T-helper 1 cell treated with Interleukin-12 subunit alpha and Interleukin-12 subunit beta and Interleukin-4 antibody, amounts not matched to agents 30 ng/mL and 1 ng/mL, for 36 hours (primary cell): Measurements from ENCODE around the gene MYO1C. TPM values are rescaled to one million over a fixed set of nuclear protein-coding genes. Genes with fewer than 3 reads are reported as not detected.
"Not testable (repeated sequence)": the region's sequence is repeated elsewhere in the genome, so short reads cannot be mapped to it uniquely, and the experiment has no call there.

Experiments
- intact Hi-C: fragments of 100-400 bp; cut with micrococcal nuclease; formaldehyde crosslinking; loops from one replicate; pipeline ENCODE4 v1.15.1; 2024
- total RNA-seq: library from RNA; stranded (reverse); gene quantifications from 2 replicates; pipeline ENCODE4 v1.2.3, GENCODE V29; 2022

The MYO1C gene
- total RNA-seq = 43.3 and 44.1 TPM in 2 replicates

DNA sequence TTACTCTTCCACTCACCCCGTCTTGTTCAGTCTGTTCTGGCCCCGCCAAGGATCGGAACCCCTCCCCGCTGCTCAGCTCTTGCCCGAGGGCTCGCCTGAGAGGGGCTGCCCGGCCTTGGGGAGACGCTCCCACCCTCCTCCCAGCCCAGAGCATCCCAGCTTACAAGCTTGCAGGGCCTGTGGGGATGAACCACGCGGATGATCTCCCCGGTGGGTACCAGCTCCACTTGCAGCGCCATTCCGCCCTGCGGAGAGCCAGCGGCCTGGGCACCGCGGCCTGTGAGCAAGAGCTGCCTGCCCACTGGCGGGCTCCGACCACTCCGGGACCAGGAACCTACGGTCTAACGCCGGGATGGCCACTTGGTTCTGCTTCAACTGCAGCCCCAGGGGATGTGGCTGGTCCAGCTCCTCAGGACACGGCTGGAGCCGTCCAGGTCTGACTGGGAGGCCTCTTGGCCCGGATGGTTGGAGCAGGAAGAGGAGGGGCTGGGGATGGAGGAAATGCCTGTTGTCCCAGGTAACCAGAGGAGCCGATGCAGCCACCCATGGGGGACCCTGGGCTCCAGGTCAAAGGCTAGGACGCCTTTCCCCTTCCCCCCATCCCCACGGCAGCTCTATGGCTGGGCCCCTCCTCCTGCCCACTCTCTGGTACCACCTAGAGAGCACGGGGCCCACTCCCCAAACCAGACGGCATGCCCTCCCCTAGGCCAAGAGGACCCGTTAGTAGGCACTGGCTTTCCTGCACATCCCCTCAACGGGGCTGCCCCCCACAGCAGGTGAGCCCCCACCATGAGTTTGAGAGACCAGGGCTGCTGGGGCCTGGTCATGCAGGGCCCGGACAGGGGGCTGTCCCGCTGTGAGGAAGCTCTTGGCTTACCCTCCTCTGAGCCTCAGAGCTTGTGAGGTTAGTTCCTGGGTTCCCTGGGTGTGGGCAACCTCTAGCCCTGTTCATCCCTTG is at the start of gene MYO1C:
TSS of gene MYO1C (minus strand) at position 438 of the 958 bp plus-strand sequence. CDS start at position 239, 199 bp downstream.
- intact Hi-C loops = loop anchor here (2.0 kb wide), 1 partner anchor 70 kb away; the partner anchor contains the start of gene PITPNA

DNA sequence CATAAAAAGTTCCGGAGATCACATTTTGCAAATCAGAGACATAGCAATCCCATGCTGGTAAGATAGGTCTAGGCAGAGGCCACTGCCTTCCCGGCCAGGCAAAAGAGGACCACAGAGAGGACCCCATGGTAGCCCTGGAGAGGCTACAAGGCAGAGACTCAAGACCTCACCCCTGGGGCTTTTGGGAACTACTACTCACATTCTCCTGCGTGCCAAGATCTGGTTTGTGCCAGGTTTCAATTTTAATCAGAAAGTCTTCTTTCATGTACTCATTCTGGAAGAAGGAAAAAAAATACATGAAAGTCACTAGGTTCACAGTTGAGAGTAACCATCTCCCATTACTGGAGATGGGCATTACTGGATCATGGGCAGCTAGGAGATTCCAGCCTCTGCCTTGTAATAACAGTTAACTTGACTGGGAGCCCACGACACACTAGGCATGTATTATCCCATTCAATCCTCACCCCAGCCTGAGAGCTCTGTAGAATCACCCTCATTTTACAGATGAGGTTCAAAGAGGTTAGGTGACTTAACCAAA is 49.0 kb upstream of the MYO1C start:
- intact Hi-C loops = no loop called here

GRCh38 chr17:1539811-1540210 is 47.3 kb upstream of the MYO1C start:
- intact Hi-C loops = no loop called here

DNA sequence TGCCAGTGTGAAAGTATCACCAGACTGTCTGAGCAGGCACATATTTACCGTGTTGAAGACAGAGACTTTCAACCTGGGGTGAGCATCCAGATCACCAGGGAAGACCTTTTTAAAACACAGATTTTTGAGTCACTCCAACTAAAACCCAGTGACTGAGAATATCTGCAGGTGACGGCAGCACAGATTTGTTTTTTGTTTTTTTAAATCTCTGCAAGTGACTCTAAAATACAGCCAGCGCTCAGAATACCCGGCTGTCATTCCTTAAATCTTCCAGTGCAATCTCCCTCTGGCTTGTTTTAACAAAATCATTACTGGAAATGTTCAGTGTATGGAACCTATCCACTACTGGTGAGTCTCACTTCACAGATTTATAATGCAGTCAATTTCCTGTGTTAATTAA is 43.3 kb upstream of the MYO1C start:
- intact Hi-C loops = no loop called here

DNA sequence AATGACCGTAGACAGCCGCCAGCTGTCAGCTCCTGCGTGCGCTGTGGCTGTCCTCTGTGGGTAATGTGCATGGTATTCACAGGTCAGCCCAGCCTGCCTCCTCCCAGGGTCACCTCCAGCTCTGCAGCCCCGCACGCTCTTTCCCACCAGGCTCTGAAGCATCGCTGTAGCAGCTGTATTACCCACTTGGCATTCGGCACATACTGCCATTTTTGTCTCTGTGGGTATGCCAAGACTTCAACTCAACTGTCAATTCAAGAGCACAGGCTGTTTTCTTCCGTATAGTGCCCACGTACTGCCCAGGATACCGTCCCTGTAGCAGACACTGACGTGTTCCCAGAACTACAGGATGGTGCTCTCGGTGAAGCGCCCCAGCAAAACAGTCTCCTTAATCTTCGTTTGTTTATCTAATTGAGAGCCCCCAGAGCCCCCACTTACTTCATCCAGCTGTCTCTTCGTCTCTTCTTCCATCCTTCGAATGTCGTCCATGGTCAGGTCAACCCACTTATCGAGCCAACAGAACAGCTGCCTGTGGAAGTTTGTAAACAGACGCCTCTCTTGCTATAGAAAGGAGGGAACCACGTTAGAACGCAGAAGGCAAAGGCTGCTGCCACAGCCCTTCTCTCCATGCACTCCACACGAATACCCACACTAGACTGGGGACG is 41.3 kb upstream of the MYO1C start:
- intact Hi-C loops = loop anchor here (1.0 kb wide), 1 partner anchor 168 kb away; no protein-coding TSS in a partner anchor

GRCh38 chr17:1532836-1533602 is 40.5 kb upstream of the MYO1C start:
- intact Hi-C loops = loop anchor here (1.0 kb wide), 1 partner anchor 168 kb away; no protein-coding TSS in a partner anchor

- intact Hi-C loops = no loop called here
Measured at GRCh38 chr17:1529863-1530262, 37.4 kb upstream of the MYO1C start.

DNA sequence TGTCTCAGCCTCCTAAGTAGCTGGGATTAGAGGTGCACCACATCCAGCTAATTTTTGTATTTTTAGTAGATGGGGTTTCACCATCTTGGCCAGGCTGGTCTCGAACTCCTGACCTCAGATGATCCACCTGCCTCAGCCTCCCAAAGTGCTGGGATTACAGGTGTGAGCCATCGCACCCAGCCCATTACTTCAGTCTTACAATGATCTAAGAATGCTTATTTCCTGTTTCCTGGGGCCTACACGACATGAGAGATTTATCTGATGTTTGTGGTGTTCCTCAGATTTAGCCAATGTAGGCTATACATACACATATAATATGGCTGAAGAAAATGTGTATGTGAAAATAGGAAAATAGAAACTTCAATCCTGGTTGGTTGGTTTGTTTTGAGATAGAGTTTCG is 34.4 kb upstream of the MYO1C start:
- intact Hi-C loops = not testable (repeated sequence)

- intact Hi-C loops = no loop called here
Measured at GRCh38 chr17:1522626-1523025, 30.1 kb upstream of the MYO1C start.

DNA sequence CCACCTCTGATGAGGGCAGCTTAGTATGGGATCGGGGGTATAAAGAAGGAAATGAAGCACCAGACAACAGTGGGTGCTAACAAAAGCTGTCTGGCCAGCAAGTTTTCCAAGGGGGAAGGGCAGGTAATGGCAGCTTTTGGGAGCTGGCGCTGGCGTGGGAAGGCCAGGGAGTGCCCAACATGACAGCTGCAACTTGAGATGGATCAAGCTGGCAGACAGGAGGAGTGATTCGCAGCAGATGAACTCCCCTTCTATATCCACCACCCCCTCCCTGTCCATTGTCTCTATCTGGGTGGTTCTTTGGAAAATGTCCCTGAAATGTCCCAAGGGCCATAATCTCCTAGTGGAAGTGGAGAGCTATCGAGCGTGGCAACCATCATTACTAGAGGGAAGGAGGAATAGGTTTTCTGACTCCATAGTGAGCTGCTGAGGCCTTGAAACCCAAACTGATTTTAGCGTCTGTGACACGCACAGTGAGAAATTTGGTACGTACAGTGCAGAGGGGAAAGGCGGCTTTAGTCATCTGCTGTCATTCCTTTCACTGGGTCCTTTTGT is 28.7 kb upstream of the MYO1C start:
- intact Hi-C loops = no loop called here

GRCh38 chr17:1519678-1520077 is 27.2 kb upstream of the MYO1C start:
- intact Hi-C loops = no loop called here

- intact Hi-C loops = no loop called here
Measured at GRCh38 chr17:1518410-1518809, 25.9 kb upstream of the MYO1C start.

- intact Hi-C loops = loop anchor here (1.0 kb wide), 9 partner anchors 29 to 222 kb away; partner anchors contain the start of genes CRK, PITPNA, RILP and SLC43A2
Measured at GRCh38 chr17:1516388-1517161, 24.1 kb upstream of the MYO1C start, which contains the start of gene INPP5K. Gene INPP5K, minus strand, starts transcription at chr17:1516612. Its CDS starts 113 bp downstream, at chr17:1516499.

- intact Hi-C loops = loop anchor here (1.0 kb wide), 12 partner anchors 25 to 257 kb away; partner anchors contain the start of genes CRK, PITPNA, RILP and SLC43A2
Measured at GRCh38 chr17:1515640-1516387, 23.3 kb upstream of the MYO1C start.

- intact Hi-C loops = no loop called here
Measured at GRCh38 chr17:1512351-1512750, 19.9 kb upstream of the MYO1C start.

- intact Hi-C loops = no loop called here
Measured at GRCh38 chr17:1511756-1512321, 19.4 kb upstream of the MYO1C start.

DNA sequence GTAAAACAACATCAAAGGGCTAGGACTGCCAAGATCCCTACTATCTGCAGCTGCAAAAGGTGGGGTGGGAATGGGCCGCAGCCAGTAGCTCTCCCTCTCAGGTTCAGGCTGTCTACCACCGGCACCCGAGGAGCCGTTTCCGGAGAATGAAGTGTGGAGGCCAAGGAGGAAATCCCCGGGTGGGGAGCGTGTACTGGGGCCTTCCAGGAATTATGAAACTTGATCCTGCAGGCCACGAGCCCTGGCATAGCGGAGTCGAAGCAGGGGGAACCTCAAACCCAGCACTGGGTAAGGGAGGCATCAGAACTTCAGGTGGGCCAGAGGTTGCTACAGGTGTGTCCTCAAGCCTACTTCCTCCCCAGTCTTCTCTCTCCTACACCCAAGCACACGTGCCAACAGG is 18.8 kb upstream of the MYO1C start:
- intact Hi-C loops = no loop called here

GRCh38 chr17:1509290-1509881 is 16.9 kb upstream of the MYO1C start:
- intact Hi-C loops = no loop called here
